HG03159 (cell line): ENCODE results near the gene MEIKIN.
"Not testable (repeated sequence)": the region's sequence is repeated elsewhere in the genome, so short reads cannot be mapped to it uniquely, and the experiment has no call there.

Source experiments
- ATAC-seq: cut with Tn5 transposase; IDR thresholded peaks from one replicate; pipeline ENCODE4 v1.9.1; 2021; ENCODE audit warnings: mild to moderate bottlenecking, moderate library complexity; ENCODE audit not compliant: unreplicated experiment

Gene MEIKIN

GRCh38 chr5:131814990-131815389 is 130.5 kb downstream of the MEIKIN start:
- ATAC-seq, result no peak

- no peak for ATAC-seq
Measured at GRCh38 chr5:131812371-131813160, 132.9 kb downstream of the MEIKIN start.

GRCh38 chr5:131810510-131811249 is 134.8 kb downstream of the MEIKIN start:
- peak; percentile 58 for ATAC-seq

GRCh38 chr5:131796793-131797693 is 148.4 kb downstream of the MEIKIN start, which contains the start of gene FNIP1:
TSS of gene FNIP1 (minus strand) at chr5:131797017. CDS start at chr5:131796921, 96 bp downstream.
- ATAC-seq, result peak; percentile 92

GRCh38 chr5:131795879-131796792 is 149.3 kb downstream of the MEIKIN start:
- ATAC-seq, result peak; percentile 23

- no peak for ATAC-seq
Measured at GRCh38 chr5:131795228-131795627, 150.2 kb downstream of the MEIKIN start.

GRCh38 chr5:131794586-131794985 is 150.9 kb downstream of the MEIKIN start:
- ATAC-seq, result no peak

- ATAC-seq, result no peak
Measured at GRCh38 chr5:131792896-131793295, 152.6 kb downstream of the MEIKIN start.

GRCh38 chr5:131791866-131792265 is 153.6 kb downstream of the MEIKIN start:
- no peak for ATAC-seq

GRCh38 chr5:131790550-131790949 is 154.9 kb downstream of the MEIKIN start:
- ATAC-seq, result no peak

- no peak for ATAC-seq
Measured at GRCh38 chr5:131789765-131790164, 155.7 kb downstream of the MEIKIN start.

GRCh38 chr5:131787736-131788135 is 157.7 kb downstream of the MEIKIN start:
- ATAC-seq, result no peak

GRCh38 chr5:131786900-131787692 is 158.4 kb downstream of the MEIKIN start:
- ATAC-seq, result no peak

GRCh38 chr5:131786036-131786435 is 159.4 kb downstream of the MEIKIN start:
- ATAC-seq, result no peak

- no peak for ATAC-seq
Measured at GRCh38 chr5:131783874-131784273, 161.6 kb downstream of the MEIKIN start.

- no peak for ATAC-seq
Measured at GRCh38 chr5:131783357-131783756, 162.1 kb downstream of the MEIKIN start.

- no peak for ATAC-seq
Measured at GRCh38 chr5:131782717-131783116, 162.7 kb downstream of the MEIKIN start.

GRCh38 chr5:131778141-131778540 is 167.3 kb downstream of the MEIKIN start:
- not testable (repeated sequence) for ATAC-seq

- ATAC-seq, result no peak
Measured at GRCh38 chr5:131776450-131776849, 169.0 kb downstream of the MEIKIN start.
